ENCODE results near the gene RNF5. TPM values are rescaled to one million over a fixed set of nuclear protein-coding genes. Genes with fewer than 3 reads are reported as not detected.

RNF5 gene
- total and polyA plus RNA-seq, 12 donors: 53.0 to 132 (median 82.7) TPM

DNA sequence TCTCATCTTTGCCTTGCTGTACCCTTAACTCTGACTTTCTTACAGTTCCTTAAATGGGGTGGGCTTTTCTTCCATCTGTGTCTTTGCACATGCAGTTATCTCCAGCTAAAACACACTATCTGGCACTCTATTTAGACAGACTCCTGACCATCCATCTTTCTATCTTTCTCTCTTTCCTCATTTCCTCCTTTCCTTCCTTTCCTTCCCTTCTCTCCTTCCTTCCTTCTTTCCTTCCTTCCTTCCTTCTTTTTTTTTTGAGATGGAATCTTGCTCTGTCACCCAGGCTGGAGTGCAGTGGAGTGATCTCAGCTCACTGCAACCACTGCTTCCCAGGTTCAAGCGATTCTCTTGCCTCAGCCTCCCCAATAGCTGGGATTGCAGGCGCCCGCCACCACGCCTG, 37.4 kb downstream of the RNF5 start:
- no peaks in the 10 kb centered on the region for H3K27me3 ChIP-seq
- H3K4me3 ChIP-seq: no peak overlapping the region
- DNase-seq (no peak), ATAC-seq (no peak)
- 94 to 98% methylated on average over 4 of the region's 4 CpGs for WGBS, 2 donors
- no peaks in the 10 kb centered on the region for H3K9me3 ChIP-seq
- peaks cover 0 to 2% (median 0%) of the 10 kb centered on the region in 9 donors for H3K4me1 ChIP-seq
- intact Hi-C loops (cut with DNase I): no loop called here
- peaks cover 0 to 96% (median 0%) of the 10 kb centered on the region in 9 donors for H3K36me3 ChIP-seq
- TF ChIP-seq, protein P1, sequence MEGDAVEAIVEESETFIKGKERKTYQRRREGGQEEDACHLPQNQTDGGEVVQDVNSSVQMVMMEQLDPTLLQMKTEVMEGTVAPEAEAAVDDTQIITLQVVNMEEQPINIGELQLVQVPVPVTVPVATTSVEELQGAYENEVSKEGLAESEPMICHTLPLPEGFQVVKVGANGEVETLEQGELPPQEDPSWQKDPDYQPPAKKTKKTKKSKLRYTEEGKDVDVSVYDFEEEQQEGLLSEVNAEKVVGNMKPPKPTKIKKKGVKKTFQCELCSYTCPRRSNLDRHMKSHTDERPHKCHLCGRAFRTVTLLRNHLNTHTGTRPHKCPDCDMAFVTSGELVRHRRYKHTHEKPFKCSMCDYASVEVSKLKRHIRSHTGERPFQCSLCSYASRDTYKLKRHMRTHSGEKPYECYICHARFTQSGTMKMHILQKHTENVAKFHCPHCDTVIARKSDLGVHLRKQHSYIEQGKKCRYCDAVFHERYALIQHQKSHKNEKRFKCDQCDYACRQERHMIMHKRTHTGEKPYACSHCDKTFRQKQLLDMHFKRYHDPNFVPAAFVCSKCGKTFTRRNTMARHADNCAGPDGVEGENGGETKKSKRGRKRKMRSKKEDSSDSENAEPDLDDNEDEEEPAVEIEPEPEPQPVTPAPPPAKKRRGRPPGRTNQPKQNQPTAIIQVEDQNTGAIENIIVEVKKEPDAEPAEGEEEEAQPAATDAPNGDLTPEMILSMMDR (IDR thresholded peaks at IDR 0.05): no peak
- H3K27ac ChIP-seq: no peak overlapping the region

DNA sequence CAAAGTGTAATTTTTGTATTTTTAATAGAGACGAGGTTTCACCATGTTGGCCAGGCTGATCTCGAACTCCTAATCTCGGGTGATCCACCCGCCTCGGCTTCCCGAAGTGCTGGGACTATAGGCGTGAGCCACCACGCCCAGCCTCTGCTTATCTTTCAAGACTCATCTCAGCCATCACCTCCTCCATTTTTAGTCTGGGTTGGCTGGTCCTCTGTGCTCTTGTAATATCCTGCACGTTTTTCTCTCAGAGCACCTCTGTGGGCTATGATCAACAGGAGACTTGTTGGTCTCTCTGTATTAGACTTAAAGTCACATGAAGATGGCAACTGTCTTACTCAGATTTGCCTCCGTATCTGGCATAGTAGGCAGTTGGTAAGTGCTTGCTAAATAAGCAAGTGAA, 38.1 kb downstream of the RNF5 start:
- Histone ChIP-seq H3K4me1 (peaks cover 0 to 8% (median 0%) of the 10 kb centered on the region in 9 donors), H3K27ac (no peak overlapping the region), H3K9me3 (no peaks in the 10 kb centered on the region), H3K36me3 (peaks cover 0 to 96% (median 0%) of the 10 kb centered on the region in 9 donors), H3K27me3 (no peaks in the 10 kb centered on the region), H3K4me3 (no peak overlapping the region)
- WGBS, 2 donors: 85% methylated on average over 10 of the region's 10 CpGs
- intact Hi-C loops (cut with DNase I): no loop called here
- TF ChIP-seq, protein P1 (IDR thresholded peaks at IDR 0.05): no peak
- DNase-seq: no peak
- ATAC-seq: no peak

GRCh38 chr6:32216998-32217397, 38.8 kb downstream of the RNF5 start:
- WGBS, 2 donors: 88 to 90% methylated on average over 11 of the region's 11 CpGs
- TF ChIP-seq, protein P1 (IDR thresholded peaks at IDR 0.05): no peak
- H3K9me3 ChIP-seq: no peaks in the 10 kb centered on the region
- H3K27me3 ChIP-seq: no peaks in the 10 kb centered on the region
- H3K4me3 ChIP-seq: no peak overlapping the region
- DNase-seq (no peak), ATAC-seq (no peak)
- no peak overlapping the region for H3K27ac ChIP-seq
- intact Hi-C loops (cut with DNase I): no loop called here
- H3K36me3 ChIP-seq: peaks cover 0 to 96% (median 0%) of the 10 kb centered on the region in 9 donors
- peaks cover 0 to 15% (median 0%) of the 10 kb centered on the region in 9 donors for H3K4me1 ChIP-seq

DNA sequence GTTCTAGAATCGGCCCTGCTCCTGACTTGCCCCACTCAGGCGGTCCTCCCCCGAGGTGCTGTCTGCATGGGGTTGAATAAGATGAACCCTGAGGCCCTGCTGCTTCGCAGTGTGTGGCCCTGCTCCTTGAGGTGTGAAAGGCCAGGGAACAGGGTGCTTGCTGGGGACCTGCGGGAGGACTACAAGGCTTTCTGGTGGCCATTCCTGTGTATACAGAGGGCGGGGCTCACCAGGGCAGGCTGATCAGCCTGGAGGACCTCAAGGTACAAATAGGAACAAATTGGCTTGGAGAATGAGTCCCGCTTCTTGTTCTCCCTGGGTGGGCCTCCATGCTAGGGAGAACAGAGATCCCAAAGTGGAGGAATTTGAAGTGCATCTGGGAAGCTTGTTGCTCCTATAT, 40.0 kb downstream of the RNF5 start:
- Histone ChIP-seq H3K4me3 (no peak overlapping the region), H3K4me1 (peaks cover 0 to 22% (median 5%) of the 10 kb centered on the region in 9 donors), H3K27ac (no peak overlapping the region), H3K27me3 (no peaks in the 10 kb centered on the region), H3K9me3 (no peaks in the 10 kb centered on the region), H3K36me3 (peaks cover 0 to 89% (median 0%) of the 10 kb centered on the region in 9 donors)
- no peak for DNase-seq
- ATAC-seq: no peak
- TF ChIP-seq, protein P1 (IDR thresholded peaks at IDR 0.05): no peak
- WGBS, 2 donors: 68 to 78% methylated on average over 7 of the region's 7 CpGs
- intact Hi-C loops (cut with DNase I): no loop called here

Data from heart right ventricle (tissue), 16 donors.